Mammary epithelial cell (primary cell): Measurements from ENCODE around the gene AKAP1.

ENCODE experiments used
- CTCF ChIP-seq, 2 donors: IDR thresholded peaks in 1 of 2; conservative IDR thresholded peaks in 1 of 2; 2 replicates each; pipeline ENCODE4 v1.5.1; 2011 to 2012; ENCODE audit warnings: inconsistent platforms in 2 of 2, low read length in 2 of 2, mild to moderate bottlenecking in 2 of 2, control low read depth in 1 of 2, low read depth in 1 of 2; ENCODE audit not compliant: insufficient read depth in 1 of 2; ENCODE audit errors: extremely low read depth in 1 of 2
- EZH2 ChIP-seq: IDR thresholded peaks from 2 replicates; pipeline ENCODE4 v1.6.1; 2012; ENCODE audit warnings: low read length, inconsistent platforms, borderline replicate concordance

GRCh38 chr17:57051886-57052361, 33.1 kb upstream of the AKAP1 start:
- TF ChIP-seq CTCF (conservative IDR thresholded peaks at IDR 0.05 in 1 of 2, IDR thresholded peaks at IDR 0.05 in 1 of 2; ENCODE audit: extremely low read depth in 1 of 2, insufficient read depth in 1 of 2, low read depth in 1 of 2, low read length in 2 of 2) (no peak), EZH2 (no peak)
